Measurements from ENCODE around the gene TK1. TPM values are rescaled to one million over a fixed set of nuclear protein-coding genes. Genes with fewer than 3 reads are reported as not detected.

TK1 gene
- polyA plus RNA-seq, 3 donors = 0.67 to 2.0 (median 1.4) TPM

GRCh38 chr17:78138204-78139060 lies 48.4 kb downstream of the TK1 start:
- H3K36me3 ChIP-seq (replicated peaks in 1 of 2; ENCODE audit: control insufficient read depth in 1 of 2, insufficient read depth in 2 of 2, low read length in 2 of 2) = peaks cover 46 to 52% of the 10 kb centered on the region in 2 donors
- Mint-ChIP-seq H3K4me1 (peaks cover 75% of the 10 kb centered on the region), H3K36me3 (peaks cover 49 to 69% of the 10 kb centered on the region in 2 donors), H3K27ac (peak overlapping the region in 4 of 7 donors; percentile 32 to 75 (median 62)), H3K4me3 (no peak overlapping the region), H3K9me3 (no peaks in the 10 kb centered on the region), H3K27me3 (ENCODE audit: low read depth in 3 of 3) (peaks cover 0 to 5% (median 0%) of the 10 kb centered on the region in 3 donors)
- H3K79me2 ChIP-seq (ENCODE audit: insufficient read depth, low read length) = peaks cover 24% of the 10 kb centered on the region
- H3K4me2 ChIP-seq (replicated peaks; ENCODE audit: extremely low read depth, low read length, poor library complexity, severe bottlenecking) = peak overlapping the region; percentile 7
- no peak overlapping the region for H3K4me3 ChIP-seq (replicated peaks in 1 of 3; ENCODE audit: low read depth in 2 of 3, low read length in 3 of 3)
- H3K9ac ChIP-seq (ENCODE audit: insufficient read depth, low read length, poor library complexity, severe bottlenecking) = no peak overlapping the region
- DNase-seq = no peak
- H3K27me3 ChIP-seq (ENCODE audit: control insufficient read depth in 2 of 2, insufficient read depth in 2 of 2, low read length in 2 of 2) = no peaks in the 10 kb centered on the region
- WGBS (ENCODE audit: insufficient coverage) = 62% methylated on average over 6 of the region's 17 CpGs
- peak overlapping the region in 1 of 2 donors; percentile 17 for H3K27ac ChIP-seq (ENCODE audit: low read depth in 1 of 2, low read length in 2 of 2)
- intact Hi-C loops (cut with micrococcal nuclease) = loop anchor here in 1 of 2 donors (5.0 kb wide), 1 partner anchor 34 kb away; no protein-coding TSS in a partner anchor
- H3K4me1 ChIP-seq (ENCODE audit: control insufficient read depth in 1 of 2, insufficient read depth in 2 of 2, low read length in 2 of 2) = peaks cover 70 to 92% of the 10 kb centered on the region in 2 donors
- no peak overlapping the region for H2AFZ ChIP-seq (ENCODE audit: insufficient read depth, low read depth, low read length, poor library complexity, severe bottlenecking)
- TF ChIP-seq CTCF (IDR thresholded peaks at IDR 0.05) = no peak
- no peaks in the 10 kb centered on the region for H3K9me3 ChIP-seq (replicated peaks in 1 of 2; ENCODE audit: control insufficient read depth in 1 of 2, insufficient read depth in 1 of 2, low read length in 2 of 2)
- peaks cover 75% of the 10 kb centered on the region for H4K20me1 ChIP-seq (ENCODE audit: insufficient read depth, low read length)

- 56% methylated on average over 14 of the region's 26 CpGs for WGBS (ENCODE audit: insufficient coverage)
- Histone ChIP-seq H3K4me3 (replicated peaks in 1 of 3; ENCODE audit: low read depth in 2 of 3, low read length in 3 of 3) (peak overlapping the region in 1 of 3 experiments; percentile 26), H2AFZ (ENCODE audit: insufficient read depth, low read depth, low read length, poor library complexity, severe bottlenecking) (no peak overlapping the region), H3K27ac (ENCODE audit: low read depth in 1 of 2, low read length in 2 of 2) (peak overlapping the region in 1 of 2 donors; percentile 39), H3K27me3 (ENCODE audit: control insufficient read depth in 2 of 2, insufficient read depth in 2 of 2, low read length in 2 of 2) (no peaks in the 10 kb centered on the region), H3K79me2 (ENCODE audit: insufficient read depth, low read length) (peaks cover 32% of the 10 kb centered on the region), H3K4me2 (replicated peaks; ENCODE audit: extremely low read depth, low read length, poor library complexity, severe bottlenecking) (peak overlapping the region; percentile 44), H4K20me1 (ENCODE audit: insufficient read depth, low read length) (peaks cover 82% of the 10 kb centered on the region), H3K36me3 (replicated peaks in 1 of 2; ENCODE audit: control insufficient read depth in 1 of 2, insufficient read depth in 2 of 2, low read length in 2 of 2) (peaks cover 51 to 53% of the 10 kb centered on the region in 2 donors), H3K9ac (ENCODE audit: insufficient read depth, low read length, poor library complexity, severe bottlenecking) (no peak overlapping the region), H3K9me3 (replicated peaks in 1 of 2; ENCODE audit: control insufficient read depth in 1 of 2, insufficient read depth in 1 of 2, low read length in 2 of 2) (no peaks in the 10 kb centered on the region), H3K4me1 (ENCODE audit: control insufficient read depth in 1 of 2, insufficient read depth in 2 of 2, low read length in 2 of 2) (peaks cover 74 to 92% of the 10 kb centered on the region in 2 donors)
- Mint-ChIP-seq H3K4me3 (peak overlapping the region in 1 of 2 donors; percentile 51), H3K9me3 (no peaks in the 10 kb centered on the region), H3K4me1 (peaks cover 76% of the 10 kb centered on the region), H3K36me3 (peaks cover 51 to 70% of the 10 kb centered on the region in 2 donors), H3K27ac (peak overlapping the region in 2 of 7 donors; percentile 41 to 49), H3K27me3 (ENCODE audit: low read depth in 3 of 3) (peaks cover 0 to 5% (median 0%) of the 10 kb centered on the region in 3 donors)
- intact Hi-C loops (cut with micrococcal nuclease) = loop anchor here in 1 of 2 donors (5.0 kb wide), 1 partner anchor 35 kb away; no protein-coding TSS in a partner anchor
- DNase-seq = peak; percentile 51 to 70 (median 59)
- TF ChIP-seq CTCF (IDR thresholded peaks at IDR 0.05) = peak; percentile 72
Observed at GRCh38 chr17:78137392-78138203, 49.3 kb downstream of the TK1 start.
